ENCODE measurements around the gene KIF26B.

DNA sequence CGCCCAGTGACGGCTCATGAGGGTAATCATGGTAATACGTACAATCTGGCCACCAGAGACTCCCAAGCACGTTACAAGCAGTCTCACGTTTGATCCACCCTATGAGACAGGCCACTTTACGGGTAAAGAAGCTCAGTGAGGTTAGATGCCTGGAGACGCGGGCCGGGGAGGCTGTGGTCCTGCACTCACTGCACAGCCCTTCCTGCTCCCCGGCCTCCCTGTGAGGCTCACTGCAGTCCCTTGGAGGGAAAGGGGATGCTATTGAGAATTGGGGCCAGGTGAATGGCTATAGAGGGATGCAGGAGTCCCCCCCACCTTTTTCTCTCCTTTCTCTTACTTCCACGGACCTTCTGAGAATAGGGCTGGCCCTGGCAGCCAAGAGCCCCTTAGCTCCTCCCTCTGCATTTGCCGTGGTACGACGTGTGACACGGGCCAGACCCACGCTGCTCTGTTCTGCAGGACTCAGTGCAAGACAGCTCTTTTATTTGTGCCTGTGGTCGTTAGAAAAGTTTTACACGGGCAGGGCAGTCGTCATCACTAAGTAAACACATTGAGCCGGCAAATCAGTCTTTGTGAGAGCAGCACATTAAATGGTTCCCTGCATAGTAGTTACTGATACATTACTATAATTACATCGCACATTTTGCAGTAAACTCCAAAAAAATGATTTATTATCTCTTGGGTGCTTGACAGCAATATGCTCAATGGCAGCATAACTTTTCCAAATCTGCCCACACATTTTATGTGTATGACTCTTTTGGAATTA, 18.8 kb downstream of the KIF26B start:
- TF ChIP-seq, protein P1, sequence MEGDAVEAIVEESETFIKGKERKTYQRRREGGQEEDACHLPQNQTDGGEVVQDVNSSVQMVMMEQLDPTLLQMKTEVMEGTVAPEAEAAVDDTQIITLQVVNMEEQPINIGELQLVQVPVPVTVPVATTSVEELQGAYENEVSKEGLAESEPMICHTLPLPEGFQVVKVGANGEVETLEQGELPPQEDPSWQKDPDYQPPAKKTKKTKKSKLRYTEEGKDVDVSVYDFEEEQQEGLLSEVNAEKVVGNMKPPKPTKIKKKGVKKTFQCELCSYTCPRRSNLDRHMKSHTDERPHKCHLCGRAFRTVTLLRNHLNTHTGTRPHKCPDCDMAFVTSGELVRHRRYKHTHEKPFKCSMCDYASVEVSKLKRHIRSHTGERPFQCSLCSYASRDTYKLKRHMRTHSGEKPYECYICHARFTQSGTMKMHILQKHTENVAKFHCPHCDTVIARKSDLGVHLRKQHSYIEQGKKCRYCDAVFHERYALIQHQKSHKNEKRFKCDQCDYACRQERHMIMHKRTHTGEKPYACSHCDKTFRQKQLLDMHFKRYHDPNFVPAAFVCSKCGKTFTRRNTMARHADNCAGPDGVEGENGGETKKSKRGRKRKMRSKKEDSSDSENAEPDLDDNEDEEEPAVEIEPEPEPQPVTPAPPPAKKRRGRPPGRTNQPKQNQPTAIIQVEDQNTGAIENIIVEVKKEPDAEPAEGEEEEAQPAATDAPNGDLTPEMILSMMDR (IDR thresholded peaks at IDR 0.05; ENCODE audit: low read length), result no peak
- TF ChIP-seq EZH2 (IDR thresholded peaks at IDR 0.05; ENCODE audit: borderline replicate concordance, low read length), result no peak
